Middle frontal gyrus (tissue), 1 donor: ENCODE data around the gene DNAJC1.

Experiments
- DNase-seq: peaks from one replicate; pipeline ENCODE4 v3.0.0-alpha.2; 2015; ENCODE audit warnings: low spot score; ENCODE audit errors: extremely low spot score

DNAJC1 gene

GRCh38 chr10:21771219-21771618 is 232.3 kb downstream of the DNAJC1 start:
- DNase-seq, result no peak

- no peak for DNase-seq
These were observed 234.5 kb downstream of the DNAJC1 start for GRCh38 chr10:21769041-21769440.

DNA sequence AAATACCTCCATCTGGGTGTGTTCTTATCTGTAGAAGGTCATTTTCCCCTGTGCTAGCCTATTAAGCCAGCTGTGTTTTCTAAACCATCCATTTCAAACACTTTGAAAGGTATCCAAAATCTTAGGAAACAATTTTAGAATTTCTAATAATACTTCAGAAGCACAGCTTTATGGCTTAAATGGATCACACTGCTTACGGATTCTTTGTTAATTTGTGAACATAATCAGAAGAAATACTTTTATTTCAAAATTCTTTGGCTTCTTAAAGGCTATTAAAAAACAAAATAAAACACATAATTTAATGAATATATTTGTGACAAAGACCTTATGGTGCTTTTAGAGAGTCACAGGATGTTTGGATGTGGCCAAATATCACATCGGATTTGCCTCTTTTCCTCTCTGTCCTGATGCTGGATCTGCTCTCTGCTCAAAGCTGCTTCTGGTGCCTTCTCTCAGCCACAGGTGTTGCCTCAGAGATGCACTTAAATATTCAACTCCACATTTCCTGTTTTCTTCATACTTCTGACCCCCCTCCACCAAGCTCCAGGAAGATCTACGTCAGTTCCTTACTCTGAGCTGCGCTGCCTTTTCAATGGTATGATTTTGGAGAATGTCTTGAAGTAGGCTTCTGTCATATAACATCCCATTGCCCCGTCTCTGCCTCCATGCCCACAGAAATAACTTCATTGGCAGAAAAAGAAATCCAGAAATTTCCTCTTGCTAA is 238.9 kb downstream of the DNAJC1 start:
- DNase-seq, result no peak

GRCh38 chr10:21760332-21760731 is 243.2 kb downstream of the DNAJC1 start:
- DNase-seq, result no peak

DNA sequence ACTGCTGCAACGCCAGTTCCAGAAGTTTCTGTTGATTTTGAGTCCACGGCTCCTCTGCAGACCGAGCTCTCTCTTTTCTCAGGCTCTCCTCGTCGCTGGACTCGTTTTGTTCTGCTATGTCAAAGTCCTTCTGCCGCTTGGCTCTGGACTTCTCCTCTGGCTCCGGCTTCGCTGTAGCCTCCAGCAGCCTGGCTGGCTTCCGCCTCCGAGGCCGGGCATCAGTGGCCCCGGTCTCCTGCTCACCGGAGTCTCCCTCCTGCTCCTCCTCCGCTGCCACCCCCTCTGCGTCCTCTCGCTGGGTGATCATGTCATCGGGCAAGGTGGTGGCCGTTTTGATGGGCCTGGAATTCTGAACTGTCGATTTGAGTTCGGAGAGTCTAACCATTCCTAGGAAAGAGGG is 244.3 kb downstream of the DNAJC1 start:
- no peak for DNase-seq

- no peak for DNase-seq
These were observed 244.8 kb downstream of the DNAJC1 start for GRCh38 chr10:21758696-21759095.

DNA sequence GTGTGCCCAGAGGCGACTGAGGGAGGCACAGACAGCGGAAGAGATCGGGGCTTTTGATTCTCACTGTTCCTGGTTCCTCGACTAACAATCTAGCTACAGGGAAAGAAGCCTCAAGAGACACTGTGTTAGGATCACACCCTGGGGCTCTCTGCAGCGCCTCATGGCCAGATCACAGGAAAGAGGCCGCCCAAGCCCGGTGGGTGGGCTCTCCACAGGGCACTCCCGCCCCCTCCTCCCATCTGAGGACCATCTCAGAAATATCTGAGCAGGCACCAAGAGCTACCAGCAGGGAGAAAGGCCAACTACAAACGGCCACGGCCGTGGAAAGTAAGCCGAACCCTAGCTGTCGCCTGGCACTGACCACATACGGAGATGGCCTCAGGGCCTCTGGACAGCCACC is 245.3 kb downstream of the DNAJC1 start:
- no peak for DNase-seq

DNA sequence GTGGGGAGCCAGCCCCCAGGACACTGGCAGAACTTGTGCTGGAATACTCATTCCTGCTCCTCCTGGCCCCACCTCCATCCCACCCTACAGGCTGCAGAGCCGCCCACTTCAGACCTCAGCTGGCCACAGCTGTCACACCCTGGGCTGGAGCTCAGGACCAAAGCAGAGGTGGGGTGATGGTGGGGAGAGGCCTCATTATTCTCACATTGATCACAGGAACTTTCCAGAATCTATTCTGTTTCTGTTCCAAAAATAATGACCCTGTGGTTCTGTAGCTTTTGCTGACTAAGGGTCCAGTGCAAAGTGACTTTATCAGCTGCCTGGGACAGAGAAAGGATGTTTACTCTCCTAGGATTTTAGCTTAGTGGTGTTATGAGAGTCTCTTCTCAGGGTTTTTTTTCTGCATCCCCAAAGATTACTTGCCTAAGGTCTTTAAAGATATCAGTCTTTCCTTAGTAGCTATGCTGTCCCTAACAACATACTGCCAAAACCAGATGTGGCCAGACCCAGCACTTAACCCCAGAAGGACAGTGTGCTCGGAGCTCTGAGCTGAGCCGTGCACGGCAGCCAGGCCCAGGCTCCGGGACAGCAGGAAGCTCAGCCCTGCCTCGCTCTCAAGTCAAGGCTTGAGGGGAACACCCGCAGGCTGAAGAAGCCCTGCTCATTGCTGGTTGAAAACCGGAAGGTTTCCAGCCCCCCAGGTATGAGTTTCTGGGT is 246.2 kb downstream of the DNAJC1 start:
- no peak for DNase-seq

DNA sequence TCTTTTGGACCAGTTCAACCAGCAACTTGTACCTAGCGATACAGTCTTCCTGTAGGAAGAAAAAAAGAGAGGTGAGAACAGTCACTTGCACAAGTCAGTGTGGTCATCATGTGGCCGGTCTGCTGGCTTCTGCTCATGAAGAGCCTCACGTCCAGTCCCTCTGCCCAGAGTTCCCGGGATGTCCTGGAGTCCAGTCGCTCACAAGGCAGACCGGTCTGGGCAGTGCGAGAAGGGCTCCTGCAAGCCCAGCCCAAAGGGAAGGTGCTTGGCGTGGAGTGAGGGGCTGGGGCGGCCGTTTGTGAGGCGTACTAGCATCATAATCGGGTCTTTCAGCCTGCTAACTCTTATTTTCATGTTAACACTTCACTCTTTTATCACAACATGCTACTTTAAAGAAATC is 246.8 kb downstream of the DNAJC1 start:
- DNase-seq, result no peak

DNA sequence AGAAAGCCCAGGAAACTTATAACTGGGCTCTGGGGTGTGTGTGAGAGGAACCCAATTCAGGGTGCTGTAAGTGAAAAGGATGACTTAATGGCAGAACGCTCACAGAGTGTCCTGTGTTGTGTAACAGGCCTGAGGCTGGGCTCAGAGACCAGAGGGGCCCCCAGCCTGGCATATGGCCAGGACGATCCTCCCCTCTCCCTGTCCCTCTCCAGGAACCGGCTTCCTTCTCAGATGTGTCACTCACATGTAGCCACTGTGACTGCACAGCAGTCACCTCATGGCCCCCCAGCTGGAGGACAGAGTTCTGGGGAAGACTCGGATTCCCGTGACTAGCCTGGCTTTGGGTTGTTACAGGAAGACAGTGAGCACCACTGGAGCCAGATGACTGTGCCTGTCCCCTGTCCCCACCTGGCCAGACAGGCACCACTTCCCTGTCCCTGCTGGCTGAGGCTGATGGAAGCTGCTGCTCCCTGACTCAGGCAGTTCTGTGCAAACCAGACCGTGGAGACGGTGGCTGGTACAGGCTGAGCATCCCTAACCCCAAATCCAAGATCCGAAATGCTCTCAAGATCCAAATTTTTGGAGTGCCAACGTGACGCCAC is 249.0 kb downstream of the DNAJC1 start:
- DNase-seq, result no peak

- DNase-seq, result no peak
These were observed 249.8 kb downstream of the DNAJC1 start for GRCh38 chr10:21753497-21754270.

DNA sequence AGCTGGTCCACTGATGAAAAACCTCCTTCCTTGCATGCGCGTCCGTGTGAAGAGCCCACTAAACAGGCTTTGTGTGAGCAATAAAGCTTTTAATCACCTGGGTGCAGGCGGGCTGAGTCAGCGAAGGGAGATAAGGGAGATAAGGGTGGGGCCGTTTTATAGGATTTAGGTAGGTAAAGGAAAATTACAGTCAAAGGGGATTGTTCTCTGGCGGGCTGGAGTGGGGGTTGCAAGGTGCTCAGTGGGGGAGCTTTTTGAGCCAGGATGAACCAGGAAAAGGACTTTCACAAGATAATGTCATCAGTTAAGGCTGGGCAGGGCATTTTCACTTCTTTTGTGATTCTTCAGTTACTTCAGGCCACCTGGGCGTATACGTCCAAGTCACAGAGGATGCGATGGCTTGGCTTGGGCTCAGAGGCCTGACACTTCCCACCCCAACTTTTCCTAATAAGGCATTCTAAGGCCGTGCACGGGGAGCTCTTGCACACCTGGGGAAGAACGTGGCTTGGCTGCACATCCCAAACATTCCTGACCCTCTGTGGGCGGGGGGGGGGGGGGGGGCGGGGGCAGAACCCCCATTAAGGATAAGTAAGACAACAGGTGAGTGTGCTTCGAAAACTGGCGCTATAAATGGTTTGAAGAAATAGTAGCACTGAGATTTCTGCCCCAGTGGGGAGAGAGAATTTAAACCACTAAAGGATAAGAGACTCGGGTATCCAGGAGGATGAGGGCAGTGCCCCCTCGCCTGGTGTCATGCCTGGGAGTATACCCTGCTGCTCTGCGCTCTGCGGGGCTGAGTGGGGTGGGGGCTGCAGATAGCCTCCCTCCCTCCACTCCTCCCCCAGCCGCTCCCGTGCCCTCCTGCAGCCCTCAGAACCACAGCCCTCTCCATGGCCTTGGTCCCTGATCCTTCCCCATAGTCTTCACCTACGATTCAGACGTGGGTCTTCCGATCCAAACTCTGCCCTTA is 251.9 kb downstream of the DNAJC1 start:
- DNase-seq, result no peak

GRCh38 chr10:21750424-21750823 is 253.1 kb downstream of the DNAJC1 start:
- no peak for DNase-seq

DNA sequence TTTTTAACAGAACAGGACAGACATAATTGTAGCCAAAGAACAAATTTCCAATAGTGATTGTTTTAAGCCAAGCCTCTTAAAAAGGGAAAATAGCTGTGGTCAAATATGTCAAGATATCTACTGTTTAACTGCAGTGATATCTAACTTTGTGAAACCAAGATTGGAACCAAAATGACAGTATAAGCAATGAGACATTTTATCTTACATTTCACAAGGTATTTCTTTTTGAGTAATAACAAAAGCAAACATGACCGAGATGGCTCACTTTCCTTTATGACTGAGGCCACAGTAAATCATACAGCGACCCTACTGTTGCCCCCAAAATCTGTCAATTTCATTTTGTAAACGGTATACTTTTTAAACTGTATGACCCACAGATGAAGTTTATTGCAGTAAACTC is 253.7 kb downstream of the DNAJC1 start:
- no peak for DNase-seq

- no peak for DNase-seq
These were observed 255.7 kb downstream of the DNAJC1 start for GRCh38 chr10:21747809-21748208.

- DNase-seq, result no peak
These were observed 257.4 kb downstream of the DNAJC1 start for GRCh38 chr10:21746118-21746517.

- no peak for DNase-seq
These were observed 259.3 kb downstream of the DNAJC1 start for GRCh38 chr10:21744223-21744622.

- DNase-seq, result no peak
These were observed 260.7 kb downstream of the DNAJC1 start for GRCh38 chr10:21742740-21743412.

DNA sequence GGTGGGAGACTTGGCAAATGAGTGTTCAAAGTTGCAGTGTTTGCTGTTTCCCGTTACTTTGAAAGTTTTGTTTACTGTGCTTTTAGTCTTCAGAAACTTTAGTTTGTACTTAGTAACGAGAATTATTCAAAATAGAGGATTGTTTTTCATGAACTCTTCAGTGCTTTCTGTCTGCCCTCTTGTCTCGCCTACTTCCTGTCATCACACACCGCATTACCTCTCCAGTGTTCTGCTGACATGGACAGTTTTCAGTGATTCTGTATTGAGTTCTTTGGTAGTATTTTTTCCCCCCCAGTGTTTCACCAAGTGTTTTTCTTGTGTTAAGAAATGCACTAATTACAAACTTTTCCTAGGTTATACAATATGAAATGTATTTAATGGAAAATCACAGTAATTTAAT is 262.5 kb downstream of the DNAJC1 start:
- DNase-seq, result no peak

DNA sequence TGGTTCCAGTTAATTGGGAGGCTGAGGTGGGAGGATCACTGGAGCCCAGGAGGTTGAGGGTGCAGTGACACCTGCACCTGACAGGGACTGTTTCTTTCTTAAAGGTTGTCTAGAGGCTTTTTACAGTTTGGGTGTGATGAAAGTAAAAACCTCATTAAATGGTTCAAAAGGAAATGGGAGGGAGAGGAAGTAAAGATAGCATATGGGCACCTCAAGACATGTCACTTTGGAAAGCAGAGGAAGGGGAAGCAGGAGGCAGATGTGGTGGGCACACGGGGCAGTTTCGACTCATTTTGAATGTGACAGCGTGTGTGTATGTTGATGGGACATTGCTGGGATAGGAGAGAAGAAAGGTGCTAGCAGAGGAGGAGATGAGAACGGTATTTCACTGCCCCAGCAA is 266.4 kb downstream of the DNAJC1 start:
- DNase-seq, result no peak
